Duodenal mucosa (tissue), 2 donors: ENCODE measurements around the gene PSD2.
"Not testable (repeated sequence)": the region's sequence is repeated elsewhere in the genome, so short reads cannot be mapped to it uniquely, and the experiment has no call there.

ENCODE experiments used
- H3K27ac ChIP-seq: one replicate; pipeline ENCODE4 v1.7.0; 2013; ENCODE audit warnings: low read depth, low read length
- H3K27me3 ChIP-seq, 2 donors: one replicate each; pipeline ENCODE4 v1.7.0; 2013; ENCODE audit warnings: low read length in 2 of 2, control low read depth in 1 of 2; ENCODE audit not compliant: insufficient read depth in 2 of 2, control insufficient read depth in 1 of 2
- H3K36me3 ChIP-seq, 2 donors: one replicate each; pipeline ENCODE4 v1.7.0; 2013; ENCODE audit warnings: low read length in 2 of 2, control low read depth in 1 of 2; ENCODE audit not compliant: insufficient read depth in 2 of 2, control insufficient read depth in 1 of 2
- H3K4me1 ChIP-seq, 2 donors: one replicate each; pipeline ENCODE4 v1.7.0; 2013; ENCODE audit warnings: low read length in 2 of 2, control low read depth in 1 of 2; ENCODE audit not compliant: insufficient read depth in 2 of 2, control insufficient read depth in 1 of 2
- H3K4me3 ChIP-seq, 2 donors: one replicate each; pipeline ENCODE4 v1.7.0; 2013; ENCODE audit warnings: low read length in 2 of 2, low read depth in 1 of 2
- H3K9ac ChIP-seq, 2 donors: one replicate each; pipeline ENCODE4 v1.7.0; 2013; ENCODE audit warnings: low read length in 2 of 2, low read depth in 1 of 2
- H3K9me3 ChIP-seq, 2 donors: one replicate each; pipeline ENCODE4 v1.7.0; 2013; ENCODE audit warnings: low read length in 2 of 2, control low read depth in 1 of 2; ENCODE audit not compliant: control insufficient read depth in 1 of 2

PSD2 gene

GRCh38 chr5:139792218-139792617 lies 3.4 kb upstream of the PSD2 start:
- Histone ChIP-seq H3K27ac (no peak overlapping the region), H3K9me3 (no peaks in the 10 kb centered on the region), H3K4me3 (no peak overlapping the region), H3K9ac (no peak overlapping the region), H3K27me3 (peaks cover 34 to 35% of the 10 kb centered on the region in 2 donors), H3K36me3 (no peaks in the 10 kb centered on the region), H3K4me1 (peaks cover 0 to 4% of the 10 kb centered on the region in 2 donors)

GRCh38 chr5:139792655-139793054 lies 3.0 kb upstream of the PSD2 start:
- peaks cover 38 to 39% of the 10 kb centered on the region in 2 donors for H3K27me3 ChIP-seq
- H3K4me1 ChIP-seq, H3K4me3 ChIP-seq, H3K27ac ChIP-seq, H3K9ac ChIP-seq, H3K9me3 ChIP-seq, H3K36me3 ChIP-seq: not testable (repeated sequence)

- Histone ChIP-seq H3K36me3 (no peaks in the 10 kb centered on the region), H3K27ac (no peak overlapping the region), H3K4me1 (no peaks in the 10 kb centered on the region), H3K4me3 (no peak overlapping the region), H3K9ac (no peak overlapping the region), H3K27me3 (peaks cover 49 to 52% of the 10 kb centered on the region in 2 donors), H3K9me3 (no peaks in the 10 kb centered on the region)
Measured at GRCh38 chr5:139794067-139794846, 1.4 kb upstream of the PSD2 start.

GRCh38 chr5:139796061-139796806 lies 626 bp downstream of the PSD2 start:
- H3K9ac ChIP-seq: no peak overlapping the region
- H3K27me3 ChIP-seq: peaks cover 55 to 60% of the 10 kb centered on the region in 2 donors

GRCh38 chr5:139797335-139797734 lies 1.7 kb downstream of the PSD2 start:
- no peaks in the 10 kb centered on the region for H3K36me3 ChIP-seq
- H3K9me3 ChIP-seq: no peaks in the 10 kb centered on the region
- H3K9ac ChIP-seq: no peak overlapping the region
- no peak overlapping the region for H3K27ac ChIP-seq
- peaks cover 55 to 63% of the 10 kb centered on the region in 2 donors for H3K27me3 ChIP-seq
- H3K4me1 ChIP-seq: no peaks in the 10 kb centered on the region
- H3K4me3 ChIP-seq: no peak overlapping the region

More at GRCh38 chr5:139796061-139796806, 626 bp downstream of the PSD2 start:
- H3K4me1 ChIP-seq: no peaks in the 10 kb centered on the region
- no peaks in the 10 kb centered on the region for H3K9me3 ChIP-seq
- no peaks in the 10 kb centered on the region for H3K36me3 ChIP-seq
- no peak overlapping the region for H3K27ac ChIP-seq
- no peak overlapping the region for H3K4me3 ChIP-seq

- peaks cover 55 to 65% of the 10 kb centered on the region in 2 donors for H3K27me3 ChIP-seq
Measured at GRCh38 chr5:139797856-139798510, 2.4 kb downstream of the PSD2 start.

GRCh38 chr5:139798883-139799282 lies 3.3 kb downstream of the PSD2 start:
- peaks cover 46 to 56% of the 10 kb centered on the region in 2 donors for H3K27me3 ChIP-seq
- no peaks in the 10 kb centered on the region for H3K4me1 ChIP-seq
- no peak overlapping the region for H3K9ac ChIP-seq
- no peaks in the 10 kb centered on the region for H3K9me3 ChIP-seq
- H3K4me3 ChIP-seq: no peak overlapping the region
- H3K27ac ChIP-seq: no peak overlapping the region
- H3K36me3 ChIP-seq: no peaks in the 10 kb centered on the region

More at GRCh38 chr5:139797856-139798510, 2.4 kb downstream of the PSD2 start:
- no peak overlapping the region for H3K27ac ChIP-seq
- H3K9ac ChIP-seq: no peak overlapping the region
- H3K9me3 ChIP-seq: no peaks in the 10 kb centered on the region
- no peak overlapping the region for H3K4me3 ChIP-seq
- H3K4me1 ChIP-seq: no peaks in the 10 kb centered on the region
- no peaks in the 10 kb centered on the region for H3K36me3 ChIP-seq

GRCh38 chr5:139799359-139799758 lies 3.8 kb downstream of the PSD2 start:
- Histone ChIP-seq H3K27ac (no peak overlapping the region), H3K9me3 (no peaks in the 10 kb centered on the region), H3K27me3 (peaks cover 42 to 52% of the 10 kb centered on the region in 2 donors), H3K9ac (no peak overlapping the region), H3K36me3 (no peaks in the 10 kb centered on the region), H3K4me3 (no peak overlapping the region), H3K4me1 (no peaks in the 10 kb centered on the region)

- Histone ChIP-seq H3K36me3 (no peaks in the 10 kb centered on the region), H3K9me3 (no peaks in the 10 kb centered on the region), H3K4me1 (no peaks in the 10 kb centered on the region), H3K27ac (no peak overlapping the region), H3K27me3 (peaks cover 5 to 19% of the 10 kb centered on the region in 2 donors), H3K4me3 (no peak overlapping the region), H3K9ac (no peak overlapping the region)
Measured at GRCh38 chr5:139803978-139804377, 8.4 kb downstream of the PSD2 start.
